OCI-LY7 (cell line): Measurements from ENCODE around the gene KIRREL3. TPM values are rescaled to one million over a fixed set of nuclear protein-coding genes. Genes with fewer than 3 reads are reported as not detected.

Experiments
- BruUV-seq: library from RNA; stranded (reverse); fragments of 400-500 nt; replicated peaks from 2 replicates; lab custom pipeline; 2021; lab: Mats Ljungman, UMichigan
- CTCF ChIA-PET: fragments of 300-600 bp; sonication (Branson Sonifier 250); formaldehyde crosslinking; loops from one replicate; lab custom pipeline; 2022; ENCODE audit warnings: antibody characterized with exemption; ENCODE audit not compliant: unreplicated experiment; lab: Charles Lee
- POLR2A ChIA-PET: fragments of 300-600 bp; sonication (Branson Sonifier 250); formaldehyde crosslinking; loops from one replicate; lab custom pipeline; 2022; ENCODE audit warnings: antibody characterized with exemption; lab: Charles Lee
- DNase-seq: peaks from one replicate; pipeline ENCODE4 v3.0.0-alpha.2; 2015; ENCODE audit warnings: low spot score
- H2AFZ ChIP-seq: fragments of 200-600 bp; sonication (generic), shearing (Covaris generic); 2 replicates; pipeline ENCODE4 v1.6.1; 2014; ENCODE audit warnings: mild to moderate bottlenecking, antibody characterized with exemption, low read length, moderate library complexity
- H3K27ac ChIP-seq: fragments of 200-600 bp; sonication (generic); 2 replicates; pipeline ENCODE4 v1.5.1; 2014; ENCODE audit warnings: mixed run types, low read depth, mild to moderate bottlenecking, moderate library complexity, low read length, inconsistent platforms; ENCODE audit not compliant: poor library complexity, severe bottlenecking
- H3K36me3 ChIP-seq: fragments of 200-600 bp; sonication (generic); 2 replicates; pipeline ENCODE4 v1.6.1; 2014; ENCODE audit warnings: mild to moderate bottlenecking, antibody characterized with exemption, low read length, moderate library complexity, mixed read lengths; ENCODE audit not compliant: insufficient read depth
- H3K4me1 ChIP-seq: fragments of 200-600 bp; sonication (generic); 2 replicates; pipeline ENCODE4 v1.5.1; 2014; ENCODE audit warnings: mild to moderate bottlenecking, low read length; ENCODE audit not compliant: insufficient read depth, poor library complexity, severe bottlenecking
- H3K4me2 ChIP-seq: fragments of 200-600 bp; sonication (generic); 2 replicates; pipeline ENCODE4 v1.6.1; 2014; ENCODE audit warnings: mild to moderate bottlenecking, low read length
- H3K4me3 ChIP-seq: fragments of 200-600 bp; sonication (generic); 2 replicates; pipeline ENCODE4 v1.5.1; 2014; ENCODE audit warnings: mild to moderate bottlenecking, low read depth, low read length; ENCODE audit not compliant: poor library complexity, severe bottlenecking
- H3K79me2 ChIP-seq: fragments of 200-600 bp; sonication (generic); 2 replicates; pipeline ENCODE4 v1.6.1; 2016; ENCODE audit warnings: low read depth, mild to moderate bottlenecking, low read length, moderate library complexity, mixed read lengths; ENCODE audit not compliant: insufficient read depth
- H3K9me2 ChIP-seq: fragments of 200-600 bp; sonication (generic); 2 replicates; pipeline ENCODE4 v1.6.1; 2016; ENCODE audit warnings: mild to moderate bottlenecking, low read length, mixed read lengths; ENCODE audit not compliant: insufficient read depth
- H3K9me3 ChIP-seq: fragments of 200-600 bp; sonication (generic); 2 replicates; pipeline ENCODE4 v1.6.1; 2014; ENCODE audit warnings: mild to moderate bottlenecking, mixed run types, low read length, mixed read lengths
- H4K20me1 ChIP-seq: fragments of 200-600 bp; sonication (generic); 2 replicates; pipeline ENCODE4 v1.6.1; 2014; ENCODE audit warnings: mild to moderate bottlenecking, antibody characterized with exemption, low read length, moderate library complexity, mixed read lengths; ENCODE audit not compliant: insufficient read depth
- CTCF ChIP-seq: fragments of 200-600 bp; sonication (generic); conservative IDR thresholded peaks from 2 replicates; pipeline ENCODE4 v1.5.1; 2014; ENCODE audit warnings: mild to moderate bottlenecking, antibody characterized with exemption, low read length, moderate library complexity, mixed read lengths
- EZH2phosphoT487 ChIP-seq: fragments of 200-600 bp; sonication (generic); IDR thresholded peaks from 2 replicates; pipeline ENCODE4 v1.6.1; 2018; ENCODE audit warnings: low read depth, borderline replicate concordance, mild to moderate bottlenecking, mixed run types, antibody characterized with exemption, low read length, moderate library complexity, mixed read lengths
- intact Hi-C: fragments of 100-400 bp; cut with micrococcal nuclease; formaldehyde crosslinking; loops from one replicate; pipeline ENCODE4 v1.10.0; 2022; ENCODE audit not compliant: unreplicated experiment
- total RNA-seq, 2 experiments: library from RNA; depleted of rRNA in 1 of 2; stranded (reverse); fragments of >200 nt in 1 of 2; shearing (Covaris generic) in 1 of 2; gene quantifications; 2 replicates each; pipeline ENCODE4 v1.2.3, GENCODE V29; 2014 to 2022

KIRREL3 gene
- total RNA-seq, 2 experiments from 2014 or later, result not detected

- Histone ChIP-seq H3K27ac (no peak overlapping the region), H3K36me3 (no peaks in the 10 kb centered on the region), H4K20me1 (no peaks in the 10 kb centered on the region), H3K4me1 (no peaks in the 10 kb centered on the region), H3K4me3 (no peak overlapping the region), H2AFZ (no peak overlapping the region), H3K9me3 (no peaks in the 10 kb centered on the region), H3K79me2 (no peaks in the 10 kb centered on the region), H3K4me2 (no peak overlapping the region), H3K9me2 (no peaks in the 10 kb centered on the region)
- ChIA-PET CTCF (no interaction called here), POLR2A (no interaction called here)
- intact Hi-C loops, result no loop called here
- DNase-seq, result no peak
- no peak for TF ChIP-seq EZH2phosphoT487
- no peak for TF ChIP-seq CTCF
- no TSS peak for BruUV-seq
These were observed 191.7 kb downstream of the KIRREL3 start for GRCh38 chr11:126808836-126809235.

GRCh38 chr11:126808296-126808695 is 192.3 kb downstream of the KIRREL3 start:
- Histone ChIP-seq H3K4me3 (no peak overlapping the region), H3K9me3 (no peaks in the 10 kb centered on the region), H3K36me3 (no peaks in the 10 kb centered on the region), H3K27ac (no peak overlapping the region), H3K79me2 (no peaks in the 10 kb centered on the region), H3K4me1 (no peaks in the 10 kb centered on the region), H2AFZ (no peak overlapping the region), H4K20me1 (no peaks in the 10 kb centered on the region), H3K4me2 (no peak overlapping the region), H3K9me2 (no peaks in the 10 kb centered on the region)
- intact Hi-C loops, result no loop called here
- DNase-seq, result no peak
- TF ChIP-seq EZH2phosphoT487 (no peak), CTCF (no peak)
- no TSS peak for BruUV-seq
- CTCF ChIA-PET, result no interaction called here
- POLR2A ChIA-PET, result no interaction called here

GRCh38 chr11:126805870-126806269 is 194.7 kb downstream of the KIRREL3 start:
- Histone ChIP-seq H3K79me2 (no peaks in the 10 kb centered on the region), H3K36me3 (no peaks in the 10 kb centered on the region), H2AFZ (no peak overlapping the region), H3K27ac (no peak overlapping the region), H3K4me2 (no peak overlapping the region), H4K20me1 (no peaks in the 10 kb centered on the region), H3K4me3 (no peak overlapping the region), H3K9me3 (no peaks in the 10 kb centered on the region), H3K4me1 (no peaks in the 10 kb centered on the region), H3K9me2 (no peaks in the 10 kb centered on the region)
- no TSS peak for BruUV-seq
- ChIA-PET POLR2A (no interaction called here), CTCF (no interaction called here)
- intact Hi-C loops, result no loop called here
- DNase-seq, result no peak
- TF ChIP-seq EZH2phosphoT487, result no peak
